Astrocyte of the spinal cord (primary cell): ENCODE data around the gene BEND5.

Experiments used
- DNase-seq: peaks from one replicate; pipeline ENCODE4 v3.0.0; 2011; ENCODE audit warnings: low read depth, low spot score
- H3K4me3 ChIP-seq: 2 replicates; pipeline ENCODE4 v1.5.1; 2011; ENCODE audit warnings: low read depth, mild to moderate bottlenecking, low read length, moderate library complexity
- in situ Hi-C: cut with HindIII; loops from 2 replicates; pipeline ENCODE4 v1.10.0; 2017; ENCODE audit warnings: low sequenced_read_pairs
- TF ChIP-seq, protein P1 (sequence below): IDR thresholded peaks from 2 replicates; pipeline ENCODE4 v1.5.1; 2012; ENCODE audit warnings: low read depth, mild to moderate bottlenecking, low read length, inconsistent platforms

The BEND5 gene

DNA sequence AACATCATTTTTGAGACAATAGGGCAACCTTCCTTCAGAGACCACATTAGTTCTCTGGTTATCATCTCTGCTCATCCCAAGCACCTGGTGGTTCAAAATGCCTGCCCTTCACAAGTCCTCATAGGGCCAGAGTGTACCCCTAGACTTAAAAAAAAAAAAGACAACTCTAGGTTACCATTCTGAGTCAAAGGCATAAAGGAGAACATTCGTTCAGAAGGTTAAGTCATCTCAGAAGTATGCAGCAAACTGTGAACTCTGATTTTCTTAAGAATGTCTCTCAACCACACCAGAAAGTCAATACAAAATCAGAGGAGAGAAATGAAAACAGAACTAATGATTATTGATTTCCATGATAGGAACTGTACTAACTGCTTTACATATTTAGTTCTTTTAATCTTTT lies 9.2 kb upstream of the BEND5 start:
- TF ChIP-seq, protein P1, sequence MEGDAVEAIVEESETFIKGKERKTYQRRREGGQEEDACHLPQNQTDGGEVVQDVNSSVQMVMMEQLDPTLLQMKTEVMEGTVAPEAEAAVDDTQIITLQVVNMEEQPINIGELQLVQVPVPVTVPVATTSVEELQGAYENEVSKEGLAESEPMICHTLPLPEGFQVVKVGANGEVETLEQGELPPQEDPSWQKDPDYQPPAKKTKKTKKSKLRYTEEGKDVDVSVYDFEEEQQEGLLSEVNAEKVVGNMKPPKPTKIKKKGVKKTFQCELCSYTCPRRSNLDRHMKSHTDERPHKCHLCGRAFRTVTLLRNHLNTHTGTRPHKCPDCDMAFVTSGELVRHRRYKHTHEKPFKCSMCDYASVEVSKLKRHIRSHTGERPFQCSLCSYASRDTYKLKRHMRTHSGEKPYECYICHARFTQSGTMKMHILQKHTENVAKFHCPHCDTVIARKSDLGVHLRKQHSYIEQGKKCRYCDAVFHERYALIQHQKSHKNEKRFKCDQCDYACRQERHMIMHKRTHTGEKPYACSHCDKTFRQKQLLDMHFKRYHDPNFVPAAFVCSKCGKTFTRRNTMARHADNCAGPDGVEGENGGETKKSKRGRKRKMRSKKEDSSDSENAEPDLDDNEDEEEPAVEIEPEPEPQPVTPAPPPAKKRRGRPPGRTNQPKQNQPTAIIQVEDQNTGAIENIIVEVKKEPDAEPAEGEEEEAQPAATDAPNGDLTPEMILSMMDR: no peak
- in situ Hi-C loops: no loop called here
- DNase-seq: no peak
- no peak overlapping the region for H3K4me3 ChIP-seq

DNA sequence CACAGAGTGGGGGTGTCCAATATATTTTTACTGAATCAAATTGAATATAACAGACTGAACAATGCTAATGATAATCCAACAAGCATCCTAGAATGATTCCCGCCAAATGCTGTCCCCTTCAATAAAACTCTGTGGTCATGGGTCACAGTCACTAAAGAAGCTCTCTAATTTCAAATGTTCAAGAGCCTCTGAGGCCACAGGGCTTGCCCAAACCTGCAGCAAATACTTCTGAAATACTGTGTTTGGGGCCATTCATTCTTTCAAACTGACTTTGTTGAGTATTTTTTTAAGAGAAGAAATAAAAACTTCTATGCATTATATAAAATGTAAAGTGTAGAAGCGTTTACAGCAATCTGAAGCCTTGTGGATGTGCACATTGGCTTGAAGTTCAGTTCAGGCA lies 7.6 kb upstream of the BEND5 start:
- in situ Hi-C loops: no loop called here
- no peak overlapping the region for H3K4me3 ChIP-seq
- DNase-seq: no peak
- TF ChIP-seq, protein P1: no peak

- in situ Hi-C loops: no loop called here
- TF ChIP-seq, protein P1: no peak
- H3K4me3 ChIP-seq: peak overlapping the region; percentile 53
- no peak for DNase-seq
Observed at GRCh38 chr1:48777219-48777895, 666 bp upstream of the BEND5 start.

- peak overlapping the region; percentile 53 for H3K4me3 ChIP-seq
- DNase-seq: no peak
- in situ Hi-C loops: no loop called here
- TF ChIP-seq, protein P1: no peak
Observed at GRCh38 chr1:48775831-48776392, 779 bp downstream of the BEND5 start.

GRCh38 chr1:48773133-48773532 lies 3.6 kb downstream of the BEND5 start:
- H3K4me3 ChIP-seq: no peak overlapping the region
- no peak for DNase-seq
- TF ChIP-seq, protein P1: no peak
- in situ Hi-C loops: no loop called here

GRCh38 chr1:48772211-48772610 lies 4.5 kb downstream of the BEND5 start:
- no peak overlapping the region for H3K4me3 ChIP-seq
- TF ChIP-seq, protein P1: no peak
- no peak for DNase-seq
- in situ Hi-C loops: no loop called here

DNA sequence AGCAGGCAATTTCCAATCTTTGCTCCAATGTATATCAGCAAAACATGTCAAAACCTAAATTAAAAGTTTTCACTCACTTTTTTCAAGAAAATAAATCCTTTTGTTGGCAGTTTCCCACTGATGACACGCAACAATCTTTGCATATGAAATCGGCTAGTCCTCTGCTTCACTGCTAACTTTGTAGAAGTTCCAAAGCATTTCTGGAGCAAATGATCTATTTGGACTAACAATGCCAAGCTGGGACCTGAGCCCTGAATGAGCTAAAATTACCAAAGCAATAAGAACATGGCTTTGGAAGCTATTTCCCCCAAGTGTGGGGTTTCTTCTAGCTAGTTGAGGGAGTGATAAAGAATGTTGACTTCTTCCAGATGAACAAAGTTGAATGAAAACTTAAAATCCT lies 5.1 kb downstream of the BEND5 start:
- no peak overlapping the region for H3K4me3 ChIP-seq
- no peak for DNase-seq
- TF ChIP-seq, protein P1: no peak
- in situ Hi-C loops: no loop called here
